HG03354 (cell line): Measurements from ENCODE around the gene KLHDC10.
"Not testable (repeated sequence)": the region's sequence is repeated elsewhere in the genome, so short reads cannot be mapped to it uniquely, and the experiment has no call there.

Experiments
- ATAC-seq: cut with Tn5 transposase; IDR thresholded peaks from one replicate; pipeline ENCODE4 v1.9.1; 2021; ENCODE audit warnings: mild to moderate bottlenecking; ENCODE audit not compliant: unreplicated experiment, poor library complexity, severe bottlenecking

Gene KLHDC10

GRCh38 chr7:130113426-130113805 lies 43.1 kb downstream of the KLHDC10 start:
- ATAC-seq, result not testable (repeated sequence)

GRCh38 chr7:130113887-130114286 lies 43.6 kb downstream of the KLHDC10 start:
- ATAC-seq, result no peak

GRCh38 chr7:130114374-130114773 lies 44.0 kb downstream of the KLHDC10 start:
- peak; percentile 80 for ATAC-seq

GRCh38 chr7:130114776-130115175 lies 44.4 kb downstream of the KLHDC10 start:
- ATAC-seq, result no peak

- ATAC-seq, result no peak
Observed at GRCh38 chr7:130118294-130118693, 48.0 kb downstream of the KLHDC10 start.

- ATAC-seq, result no peak
Observed at GRCh38 chr7:130118801-130119200, 48.5 kb downstream of the KLHDC10 start.

- no peak for ATAC-seq
Observed at GRCh38 chr7:130123501-130123900, 53.2 kb downstream of the KLHDC10 start.

- ATAC-seq, result no peak
Observed at GRCh38 chr7:130124711-130125110, 54.4 kb downstream of the KLHDC10 start.

- not testable (repeated sequence) for ATAC-seq
Observed at GRCh38 chr7:130126840-130127239, 56.5 kb downstream of the KLHDC10 start.

- no peak for ATAC-seq
Observed at GRCh38 chr7:130127404-130127803, 57.1 kb downstream of the KLHDC10 start.

- ATAC-seq, result no peak
Observed at GRCh38 chr7:130127821-130128317, 57.5 kb downstream of the KLHDC10 start.

GRCh38 chr7:130129011-130129411 lies 58.7 kb downstream of the KLHDC10 start:
- ATAC-seq, result no peak

GRCh38 chr7:130131191-130131834 lies 61.0 kb downstream of the KLHDC10 start:
- ATAC-seq, result no peak

- no peak for ATAC-seq
Observed at GRCh38 chr7:130131964-130132875, 61.9 kb downstream of the KLHDC10 start.

- no peak for ATAC-seq
Observed at GRCh38 chr7:130133029-130133782, 62.9 kb downstream of the KLHDC10 start.

GRCh38 chr7:130134106-130134636 lies 63.8 kb downstream of the KLHDC10 start:
- no peak for ATAC-seq

GRCh38 chr7:130134726-130135125 lies 64.4 kb downstream of the KLHDC10 start:
- no peak for ATAC-seq

GRCh38 chr7:130135208-130136205 lies 65.2 kb downstream of the KLHDC10 start:
- no peak for ATAC-seq
